GM21825 (cell line): ENCODE data around the gene TNFRSF19.

Source experiments
- ATAC-seq: cut with Tn5 transposase; IDR thresholded peaks from one replicate; pipeline ENCODE4 v1.9.1; 2021; ENCODE audit warnings: mild to moderate bottlenecking, moderate library complexity; ENCODE audit not compliant: unreplicated experiment

Gene TNFRSF19

GRCh38 chr13:23714672-23715071 is 144.5 kb downstream of the TNFRSF19 start:
- no peak for ATAC-seq

GRCh38 chr13:23715092-23715761 is 145.0 kb downstream of the TNFRSF19 start:
- no peak for ATAC-seq

- ATAC-seq: no peak
Measured at GRCh38 chr13:23715762-23716235, 145.6 kb downstream of the TNFRSF19 start.

- ATAC-seq: no peak
Measured at GRCh38 chr13:23716401-23716800, 146.2 kb downstream of the TNFRSF19 start.

GRCh38 chr13:23718996-23719395 is 148.8 kb downstream of the TNFRSF19 start:
- no peak for ATAC-seq

GRCh38 chr13:23722726-23723453 is 152.7 kb downstream of the TNFRSF19 start:
- no peak for ATAC-seq

- ATAC-seq: no peak
Measured at GRCh38 chr13:23723471-23723870, 153.3 kb downstream of the TNFRSF19 start.

- ATAC-seq: no peak
Measured at GRCh38 chr13:23724196-23724970, 154.2 kb downstream of the TNFRSF19 start.
